Stomach (tissue), 9 donors: ENCODE results near the gene ABCD4. TPM values are rescaled to one million over a fixed set of nuclear protein-coding genes. Genes with fewer than 3 reads are reported as not detected.
A peak's percentile ranks its signal among the peaks of the same experiment; 100 is the strongest.

ENCODE experiments used
- DNase-seq, 2 donors: peaks; one replicate each; pipeline versions ENCODE4 v3.0.0 to v3.0.0-alpha.2; 2013 to 2019
- H3K27ac ChIP-seq, 5 donors: fragments of 200-600 bp in 4 of 5; sonication (generic) in 4 of 5; one replicate each; pipeline ENCODE4 v1.5.1; 2013 to 2019; ENCODE audit warnings: mild to moderate bottlenecking in 1 of 5, moderate library complexity in 1 of 5
- H3K27me3 ChIP-seq, 3 donors: fragments of 200-600 bp; sonication (generic); one replicate each; pipeline ENCODE4 v1.5.1; 2017 to 2019; ENCODE audit warnings: mixed run types in 1 of 3
- H3K36me3 ChIP-seq, 4 donors: fragments of 200-600 bp; sonication (generic); 1 replicate in 3 of 4; 2 replicates in 1 of 4; pipeline ENCODE4 v1.5.1; 2016 to 2019
- H3K4me1 ChIP-seq, 4 donors: fragments of 200-600 bp; sonication (generic); one replicate each; pipeline ENCODE4 v1.5.1; 2016 to 2019
- H3K4me3 ChIP-seq, 4 donors: fragments of 200-600 bp; sonication (generic) in 3 of 4; one replicate each; pipeline ENCODE4 v1.5.1; 2016 to 2019; ENCODE audit warnings: mild to moderate bottlenecking in 1 of 4
- H3K9me3 ChIP-seq, 4 donors: fragments of 200-600 bp; sonication (generic); one replicate each; pipeline ENCODE4 v1.5.1; 2016 to 2019
- EP300 ChIP-seq: sonication (generic); formaldehyde crosslinking; IDR thresholded peaks from one replicate; pipeline ENCODE4 v1.6.1; 2017; ENCODE audit warnings: antibody characterized with exemption
- POLR2A ChIP-seq, 4 donors: fragments of 450-650 bp; IDR thresholded peaks; one replicate each; pipeline ENCODE4 v1.6.1; 2016; ENCODE audit warnings: antibody characterized with exemption in 4 of 4, control low read depth in 2 of 4, mild to moderate bottlenecking in 1 of 4, moderate library complexity in 1 of 4
- POLR2AphosphoS5 ChIP-seq, 3 donors: sonication (generic); formaldehyde crosslinking; IDR thresholded peaks; one replicate each; pipeline ENCODE4 v1.6.1; 2016; ENCODE audit warnings: antibody characterized with exemption in 3 of 3
- WGBS, 5 donors: extraction: QIAGEN DNeasy Blood & Tissue Kit in 3 of 5; methylation state at CpG; one replicate each; pipeline versions ENCODE4 v1.1.5 to v1.1.7; 2013 to 2018; 5-methylcytosine and 5-hydroxymethylcytosine counted together
- intact Hi-C: fragments of 100-400 bp; cut with DNase I; formaldehyde crosslinking; loops from one replicate; pipeline ENCODE4 v1.15.1; 2023; ENCODE audit warnings: low total_unique reads
- polyA plus RNA-seq, 3 donors: library from polyadenylated mRNA; stranded (reverse); fragments of 200-250 nt; gene quantifications; one replicate each; pipeline ENCODE4 v1.2.3, GENCODE V29; 2013
- total RNA-seq, 5 donors: library from RNA; depleted of rRNA; stranded (reverse); fragments of >200 nt; gene quantifications; one replicate each; pipeline versions ENCODE4 v1.1.0 to v1.2.3, GENCODE V29; 2014 to 2016
- TF ChIP-seq, protein P1 (sequence below), 7 experiments: fragments of 450-650 bp in 4 of 7; fragments of 200-600 bp in 3 of 7; sonication (generic) in 3 of 7; IDR thresholded peaks; one replicate each; pipeline ENCODE4 v1.5.1; 2016 to 2019; ENCODE audit warnings: antibody characterized with exemption in 7 of 7, control low read depth in 2 of 7, mild to moderate bottlenecking in 1 of 7
- donor health status: healthy with polysubstance abuse.
- donor health status: Bipolar disorder and iron deficiency.
- donor health status: healthy.

The ABCD4 gene
- total and polyA plus RNA-seq, 8 donors, result 18.1 to 108 (median 34.4) TPM

- peaks cover 14 to 21% (median 18%) of the 10 kb centered on the region in 4 donors for H3K4me1 ChIP-seq
- H3K4me3 ChIP-seq, result no peak overlapping the region
- TF ChIP-seq POLR2AphosphoS5 (IDR thresholded peaks at IDR 0.05), result no peak
- H3K36me3 ChIP-seq, result no peaks in the 10 kb centered on the region
- DNase-seq, result no peak
- H3K27me3 ChIP-seq, result peaks cover 0 to 21% (median 17%) of the 10 kb centered on the region in 3 donors
- WGBS, 5 donors, result 72 to 86% (median 73%) methylated on average over 4 of the region's 4 CpGs
- intact Hi-C loops, result no loop called here
- no peak overlapping the region for H3K27ac ChIP-seq
- H3K9me3 ChIP-seq, result no peaks in the 10 kb centered on the region
These were observed 41.4 kb downstream of the ABCD4 start for GRCh38 chr14:74261288-74261687.

GRCh38 chr14:74260525-74261233 is 42.1 kb downstream of the ABCD4 start:
- no peak for TF ChIP-seq EP300
- TF ChIP-seq POLR2A (IDR thresholded peaks at IDR 0.05), result no peak
- TF ChIP-seq, protein P1, sequence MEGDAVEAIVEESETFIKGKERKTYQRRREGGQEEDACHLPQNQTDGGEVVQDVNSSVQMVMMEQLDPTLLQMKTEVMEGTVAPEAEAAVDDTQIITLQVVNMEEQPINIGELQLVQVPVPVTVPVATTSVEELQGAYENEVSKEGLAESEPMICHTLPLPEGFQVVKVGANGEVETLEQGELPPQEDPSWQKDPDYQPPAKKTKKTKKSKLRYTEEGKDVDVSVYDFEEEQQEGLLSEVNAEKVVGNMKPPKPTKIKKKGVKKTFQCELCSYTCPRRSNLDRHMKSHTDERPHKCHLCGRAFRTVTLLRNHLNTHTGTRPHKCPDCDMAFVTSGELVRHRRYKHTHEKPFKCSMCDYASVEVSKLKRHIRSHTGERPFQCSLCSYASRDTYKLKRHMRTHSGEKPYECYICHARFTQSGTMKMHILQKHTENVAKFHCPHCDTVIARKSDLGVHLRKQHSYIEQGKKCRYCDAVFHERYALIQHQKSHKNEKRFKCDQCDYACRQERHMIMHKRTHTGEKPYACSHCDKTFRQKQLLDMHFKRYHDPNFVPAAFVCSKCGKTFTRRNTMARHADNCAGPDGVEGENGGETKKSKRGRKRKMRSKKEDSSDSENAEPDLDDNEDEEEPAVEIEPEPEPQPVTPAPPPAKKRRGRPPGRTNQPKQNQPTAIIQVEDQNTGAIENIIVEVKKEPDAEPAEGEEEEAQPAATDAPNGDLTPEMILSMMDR (IDR thresholded peaks at IDR 0.05), result no peak
- no peak for TF ChIP-seq POLR2AphosphoS5 (IDR thresholded peaks at IDR 0.05)
- WGBS, 5 donors, result 87 to 94% (median 92%) methylated on average over 23 to 29 of the region's 29 CpGs

GRCh38 chr14:74259513-74259912 is 43.2 kb downstream of the ABCD4 start:
- DNase-seq, result no peak
- H3K27me3 ChIP-seq, result peaks cover 0 to 21% (median 17%) of the 10 kb centered on the region in 3 donors
- 91 to 98% (median 97%) methylated on average over 8 to 12 of the region's 12 CpGs for WGBS, 5 donors
- H3K36me3 ChIP-seq, result no peaks in the 10 kb centered on the region
- peaks cover 14 to 21% (median 18%) of the 10 kb centered on the region in 4 donors for H3K4me1 ChIP-seq
- intact Hi-C loops, result loop anchor here (5.0 kb wide), 1 partner anchor 147 kb away; no protein-coding TSS in a partner anchor
- TF ChIP-seq EP300, result no peak
- no peak for TF ChIP-seq POLR2AphosphoS5 (IDR thresholded peaks at IDR 0.05)
- TF ChIP-seq POLR2A (IDR thresholded peaks at IDR 0.05), result no peak
- TF ChIP-seq, protein P1 (IDR thresholded peaks at IDR 0.05), result no peak
- H3K4me3 ChIP-seq, result no peak overlapping the region
- no peak overlapping the region for H3K27ac ChIP-seq
- H3K9me3 ChIP-seq, result no peaks in the 10 kb centered on the region

More at GRCh38 chr14:74260525-74261233, 42.1 kb downstream of the ABCD4 start:
- Histone ChIP-seq H3K9me3 (no peaks in the 10 kb centered on the region), H3K27me3 (peaks cover 0 to 21% (median 17%) of the 10 kb centered on the region in 3 donors), H3K4me3 (no peak overlapping the region), H3K36me3 (no peaks in the 10 kb centered on the region), H3K4me1 (peaks cover 14 to 21% (median 18%) of the 10 kb centered on the region in 4 donors), H3K27ac (no peak overlapping the region)
- DNase-seq, result no peak
- intact Hi-C loops, result no loop called here

DNA sequence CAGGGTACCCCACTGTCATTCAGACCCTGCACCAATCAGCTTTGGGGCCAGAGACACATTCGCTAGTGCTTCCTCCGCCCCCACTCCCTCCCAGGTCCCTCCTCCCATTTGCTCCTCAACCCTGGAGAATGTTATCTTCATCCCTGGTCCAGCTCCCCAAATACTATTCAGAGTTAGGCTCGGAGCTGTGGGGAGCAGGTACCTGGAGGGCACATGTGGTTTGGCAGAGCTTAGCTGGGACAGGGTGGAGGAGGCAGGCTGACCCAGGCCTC is 44.0 kb downstream of the ABCD4 start:
- intact Hi-C loops, result loop anchor here (5.0 kb wide), 1 partner anchor 146 kb away; no protein-coding TSS in a partner anchor
- Histone ChIP-seq H3K9me3 (no peaks in the 10 kb centered on the region), H3K4me1 (peaks cover 14 to 21% (median 18%) of the 10 kb centered on the region in 4 donors), H3K27me3 (peaks cover 0 to 25% (median 17%) of the 10 kb centered on the region in 3 donors), H3K4me3 (peak overlapping the region in 2 of 4 donors; percentile 63 to 68), H3K27ac (no peak overlapping the region), H3K36me3 (no peaks in the 10 kb centered on the region)
- 40 to 60% (median 55%) methylated on average over 1 to 3 of the region's 3 CpGs for WGBS, 5 donors
- no peak for TF ChIP-seq EP300
- TF ChIP-seq, protein P1 (IDR thresholded peaks at IDR 0.05), result no peak
- TF ChIP-seq POLR2AphosphoS5 (IDR thresholded peaks at IDR 0.05), result no peak
- TF ChIP-seq POLR2A (IDR thresholded peaks at IDR 0.05), result no peak
- DNase-seq, result no peak
